ENCODE results near the gene PFDN4. TPM values are rescaled to one million over a fixed set of nuclear protein-coding genes. Genes with fewer than 3 reads are reported as not detected.

The PFDN4 gene
- total RNA-seq, 2 donors from 2014 or later = 18.7 to 19.0 TPM

GRCh38 chr20:54170963-54171362 is 36.9 kb upstream of the PFDN4 start:
- no peak overlapping the region for H3K9ac ChIP-seq (ENCODE audit: low read depth in 2 of 2, low read length in 2 of 2)
- no peaks in the 10 kb centered on the region for H3K9me3 ChIP-seq
- no peaks in the 10 kb centered on the region for H3K36me3 ChIP-seq
- DNase-seq = no peak
- intact Hi-C loops (cut with DNase I) = no loop called here
- no peak overlapping the region for H3K4me3 ChIP-seq
- peaks cover 47% of the 10 kb centered on the region for H3K27me3 ChIP-seq
- no peak overlapping the region for H3K27ac ChIP-seq
- TF ChIP-seq CTCF (IDR thresholded peaks at IDR 0.05) = no peak
- peaks cover 9% of the 10 kb centered on the region for H3K4me1 ChIP-seq

- Histone ChIP-seq H3K27me3 (peaks cover 47% of the 10 kb centered on the region), H3K9ac (ENCODE audit: low read depth in 2 of 2, low read length in 2 of 2) (no peak overlapping the region), H3K27ac (no peak overlapping the region), H3K4me3 (no peak overlapping the region), H3K4me1 (peaks cover 9% of the 10 kb centered on the region), H3K36me3 (no peaks in the 10 kb centered on the region), H3K9me3 (no peaks in the 10 kb centered on the region)
- no peak for DNase-seq
- TF ChIP-seq CTCF (IDR thresholded peaks at IDR 0.05) = no peak
- intact Hi-C loops (cut with DNase I) = no loop called here
Measured at GRCh38 chr20:54172532-54172855, 35.4 kb upstream of the PFDN4 start.

- peaks cover 47% of the 10 kb centered on the region for H3K27me3 ChIP-seq
- no peak overlapping the region for H3K4me3 ChIP-seq
- TF ChIP-seq CTCF (IDR thresholded peaks at IDR 0.05) = no peak
- no peaks in the 10 kb centered on the region for H3K9me3 ChIP-seq
- no peaks in the 10 kb centered on the region for H3K36me3 ChIP-seq
- H3K27ac ChIP-seq = no peak overlapping the region
- no peak overlapping the region for H3K9ac ChIP-seq (ENCODE audit: low read depth in 2 of 2, low read length in 2 of 2)
- intact Hi-C loops (cut with DNase I) = no loop called here
- peaks cover 9% of the 10 kb centered on the region for H3K4me1 ChIP-seq
- peak; percentile 31 for DNase-seq
Measured at GRCh38 chr20:54172856-54173652, 34.8 kb upstream of the PFDN4 start.

- intact Hi-C loops (cut with DNase I) = no loop called here
- no peak for DNase-seq
- H3K9ac ChIP-seq (ENCODE audit: low read depth in 2 of 2, low read length in 2 of 2) = no peak within 1 kb of the TSS
- H3K27me3 ChIP-seq = peaks cover 47% of the 10 kb centered on the region
- H3K9me3 ChIP-seq = no peaks in the 10 kb centered on the region
- no peak within 1 kb of the TSS for H3K27ac ChIP-seq
- no peak within 1 kb of the TSS for H3K4me3 ChIP-seq
- no peaks in the 10 kb centered on the region for H3K36me3 ChIP-seq
- TF ChIP-seq CTCF (IDR thresholded peaks at IDR 0.05) = no peak
- peaks cover 9% of the 10 kb centered on the region for H3K4me1 ChIP-seq
Measured at GRCh38 chr20:54173653-54174456, 34.0 kb upstream of the PFDN4 start, which contains the start of gene CYP24A1. Gene CYP24A1 (minus strand): TSS chr20:54173986. CDS start chr20:54173579, 407 bp downstream.

- intact Hi-C loops (cut with DNase I) = no loop called here
- Histone ChIP-seq H3K9me3 (no peaks in the 10 kb centered on the region), H3K9ac (ENCODE audit: low read depth in 2 of 2, low read length in 2 of 2) (no peak overlapping the region), H3K36me3 (no peaks in the 10 kb centered on the region), H3K4me3 (no peak overlapping the region), H3K27me3 (peaks cover 47% of the 10 kb centered on the region), H3K4me1 (peaks cover 9% of the 10 kb centered on the region), H3K27ac (no peak overlapping the region)
- no peak for TF ChIP-seq CTCF (IDR thresholded peaks at IDR 0.05)
- no peak for DNase-seq
Measured at GRCh38 chr20:54174457-54175175, 33.3 kb upstream of the PFDN4 start.
